CD14-positive monocyte (primary cell): ENCODE measurements around the gene GAA. TPM values are rescaled to one million over a fixed set of nuclear protein-coding genes. Genes with fewer than 3 reads are reported as not detected.

ENCODE experiments used
- DNase-seq, 3 donors: peaks; one replicate each; pipeline ENCODE4 v3.0.0-alpha.2; 2011 to 2022
- H2AFZ ChIP-seq: 2 replicates; pipeline ENCODE4 v1.6.0; 2012; ENCODE audit warnings: mild to moderate bottlenecking, low read depth, low read length, inconsistent platforms; ENCODE audit not compliant: insufficient read depth, poor library complexity, severe bottlenecking
- H3K27ac ChIP-seq, 2 donors: 1 replicate in 1 of 2; 2 replicates in 1 of 2; pipeline ENCODE4 v1.5.1; 2012 to 2013; ENCODE audit warnings: low read length in 2 of 2, control low read depth in 1 of 2, inconsistent platforms in 1 of 2, low read depth in 1 of 2, mild to moderate bottlenecking in 1 of 2
- H3K27me3 ChIP-seq, 2 donors: one replicate each; pipeline versions ENCODE4 v1.6.0 to v1.6.1; 2011 to 2013; ENCODE audit warnings: low read length in 2 of 2; ENCODE audit not compliant: control insufficient read depth in 2 of 2, insufficient read depth in 2 of 2
- H3K36me3 ChIP-seq, 2 donors: replicated peaks in 1 of 2; 1 replicate in 1 of 2; 2 replicates in 1 of 2; pipeline versions ENCODE4 v1.5.1 to v1.6.1; 2012 to 2013; ENCODE audit warnings: low read length in 2 of 2, control low read depth in 1 of 2, inconsistent platforms in 1 of 2, mild to moderate bottlenecking in 1 of 2; ENCODE audit not compliant: insufficient read depth in 2 of 2, control insufficient read depth in 1 of 2
- H3K4me1 ChIP-seq, 2 donors: 1 replicate in 1 of 2; 2 replicates in 1 of 2; pipeline versions ENCODE4 v1.5.1 to v1.6.1; 2012 to 2013; ENCODE audit warnings: low read length in 2 of 2, control low read depth in 1 of 2, inconsistent platforms in 1 of 2, mild to moderate bottlenecking in 1 of 2, moderate library complexity in 1 of 2; ENCODE audit not compliant: insufficient read depth in 2 of 2, control insufficient read depth in 1 of 2
- H3K4me2 ChIP-seq: replicated peaks from 2 replicates; pipeline ENCODE3; 2012; ENCODE audit warnings: low read length, moderate library complexity, mild to moderate bottlenecking; ENCODE audit not compliant: poor library complexity, severe bottlenecking; ENCODE audit errors: extremely low read depth
- H3K4me3 ChIP-seq, 3 experiments: fragments of 200-600 bp in 1 of 3; sonication (generic) in 1 of 3; replicated peaks in 1 of 3; 1 replicate in 2 of 3; 2 replicates in 1 of 3; pipeline ENCODE4 v1.5.1; 2011 to 2013; ENCODE audit warnings: low read length in 3 of 3, mild to moderate bottlenecking in 3 of 3, control low read depth in 2 of 3, low read depth in 2 of 3, inconsistent platforms in 1 of 3, moderate library complexity in 1 of 3
- H3K79me2 ChIP-seq: 2 replicates; pipeline ENCODE4 v1.6.0; 2012; ENCODE audit warnings: mild to moderate bottlenecking, control low read depth, inconsistent platforms, low read length, moderate library complexity; ENCODE audit not compliant: insufficient read depth
- H3K9ac ChIP-seq: 2 replicates; pipeline ENCODE4 v1.6.0; 2017; ENCODE audit warnings: low read length, mild to moderate bottlenecking; ENCODE audit not compliant: insufficient read depth, poor library complexity, severe bottlenecking
- H3K9me3 ChIP-seq, 2 donors: replicated peaks in 1 of 2; 1 replicate in 1 of 2; 2 replicates in 1 of 2; pipeline versions ENCODE4 v1.5.1 to v1.6.1; 2012 to 2013; ENCODE audit warnings: low read length in 2 of 2, control low read depth in 1 of 2; ENCODE audit not compliant: control insufficient read depth in 1 of 2, insufficient read depth in 1 of 2
- H4K20me1 ChIP-seq: 2 replicates; pipeline ENCODE4 v1.6.0; 2012; ENCODE audit warnings: mild to moderate bottlenecking, low read length, control low read depth, moderate library complexity; ENCODE audit not compliant: insufficient read depth
- H3K27ac Mint-ChIP-seq, 7 donors: one replicate each; pipeline ENCODE4 v1.8.0; 2020; ENCODE audit warnings: mild to moderate bottlenecking in 7 of 7, mixed read lengths in 7 of 7, moderate library complexity in 6 of 7, inconsistent platforms in 2 of 7
- H3K27me3 Mint-ChIP-seq, 3 donors: one replicate each; pipeline ENCODE4 v1.8.0; 2021 to 2022; ENCODE audit warnings: low read depth in 3 of 3, mild to moderate bottlenecking in 3 of 3, mixed read lengths in 3 of 3, moderate library complexity in 3 of 3, inconsistent platforms in 1 of 3
- H3K36me3 Mint-ChIP-seq, 2 donors: one replicate each; pipeline ENCODE4 v1.8.0; 2020; ENCODE audit warnings: mixed read lengths in 2 of 2, inconsistent platforms in 1 of 2, mild to moderate bottlenecking in 1 of 2
- H3K4me1 Mint-ChIP-seq: one replicate; pipeline ENCODE4 v1.8.0; 2020; ENCODE audit warnings: mild to moderate bottlenecking, mixed read lengths
- H3K4me3 Mint-ChIP-seq, 2 donors: one replicate each; pipeline ENCODE4 v1.8.0; 2020; ENCODE audit warnings: mild to moderate bottlenecking in 2 of 2, mixed read lengths in 2 of 2, moderate library complexity in 1 of 2
- H3K9me3 Mint-ChIP-seq, 7 donors: one replicate each; pipeline ENCODE4 v1.8.0; 2020 to 2022; ENCODE audit warnings: mixed read lengths in 7 of 7, mild to moderate bottlenecking in 6 of 7, moderate library complexity in 6 of 7, inconsistent platforms in 2 of 7
- CTCF ChIP-seq: fragments of 200-600 bp; IDR thresholded peaks from one replicate; pipeline ENCODE4 v1.8.0; 2022; ENCODE audit warnings: antibody characterized with exemption, mild to moderate bottlenecking
- WGBS: methylation state at CpG from one replicate; pipeline ENCODE4 v1.1.5; 2013; ENCODE audit warnings: missing lambda C conversion rate; ENCODE audit not compliant: insufficient coverage; 5-methylcytosine and 5-hydroxymethylcytosine counted together
- intact Hi-C, 2 donors: fragments of 100-400 bp; cut with micrococcal nuclease; formaldehyde crosslinking; loops; one replicate each; pipeline versions ENCODE4 v1.15.0 to v1.15.1; 2023
- polyA plus RNA-seq, 3 donors: library from polyadenylated mRNA; depleted of rRNA in 1 of 3; unstranded in 2 of 3; stranded (reverse) in 1 of 3; fragments of 300-500 nt in 2 of 3; fragments of >200 nt in 1 of 3; fragmentation: Illumina TruSeq in 2 of 3; gene quantifications; 1 replicate in 2 of 3; 2 replicates in 1 of 3; pipeline ENCODE4 v1.2.3, GENCODE V29; 2012 to 2021

Gene GAA
- polyA plus RNA-seq, 3 donors: 116 to 140 (median 120) TPM

- peaks cover 0 to 2% (median 0%) of the 10 kb centered on the region in 3 donors for H3K27me3 Mint-ChIP-seq
- intact Hi-C loops: no loop called here
- no peak overlapping the region for H3K4me2 ChIP-seq
- H3K9me3 ChIP-seq: no peaks in the 10 kb centered on the region
- no peak overlapping the region for H3K4me3 ChIP-seq
- no peak overlapping the region for H3K9ac ChIP-seq
- no peak overlapping the region for H3K27ac Mint-ChIP-seq
- no peaks in the 10 kb centered on the region for H3K4me1 ChIP-seq
- no peak overlapping the region for H3K27ac ChIP-seq
- H3K4me3 Mint-ChIP-seq: no peak overlapping the region
- no peaks in the 10 kb centered on the region for H4K20me1 ChIP-seq
- peaks cover 53 to 96% of the 10 kb centered on the region in 2 donors for H3K36me3 Mint-ChIP-seq
- no peak for TF ChIP-seq CTCF
- no peaks in the 10 kb centered on the region for H3K4me1 Mint-ChIP-seq
- peaks cover 0 to 2% (median 0%) of the 10 kb centered on the region in 7 donors for H3K9me3 Mint-ChIP-seq
- no peak overlapping the region for H2AFZ ChIP-seq
- peaks cover 50 to 62% of the 10 kb centered on the region in 2 donors for H3K36me3 ChIP-seq
- 96% methylated on average over 4 of the region's 7 CpGs for WGBS
- no peaks in the 10 kb centered on the region for H3K27me3 ChIP-seq
- DNase-seq: no peak
- no peaks in the 10 kb centered on the region for H3K79me2 ChIP-seq
Observed at GRCh38 chr17:80114758-80115157, 13.4 kb downstream of the GAA start.

GRCh38 chr17:80115159-80115558 is 13.8 kb downstream of the GAA start:
- Histone ChIP-seq H3K9me3 (no peaks in the 10 kb centered on the region), H3K27ac (no peak overlapping the region), H3K4me1 (no peaks in the 10 kb centered on the region), H3K4me2 (no peak overlapping the region), H3K79me2 (no peaks in the 10 kb centered on the region), H3K27me3 (no peaks in the 10 kb centered on the region), H4K20me1 (no peaks in the 10 kb centered on the region), H3K36me3 (peaks cover 48 to 58% of the 10 kb centered on the region in 2 donors), H2AFZ (no peak overlapping the region), H3K4me3 (no peak overlapping the region), H3K9ac (no peak overlapping the region)
- WGBS: 98% methylated on average over 6 of the region's 8 CpGs
- H3K36me3 Mint-ChIP-seq: peaks cover 54 to 96% of the 10 kb centered on the region in 2 donors
- intact Hi-C loops: no loop called here
- TF ChIP-seq CTCF: no peak
- peaks cover 0 to 2% (median 0%) of the 10 kb centered on the region in 7 donors for H3K9me3 Mint-ChIP-seq
- peaks cover 0 to 2% (median 0%) of the 10 kb centered on the region in 3 donors for H3K27me3 Mint-ChIP-seq
- no peak overlapping the region for H3K27ac Mint-ChIP-seq
- H3K4me1 Mint-ChIP-seq: no peaks in the 10 kb centered on the region
- no peak overlapping the region for H3K4me3 Mint-ChIP-seq
- DNase-seq: no peak
